CD4-positive, alpha-beta T cell treated with Interleukin-6 for 4 hours (primary cell): ENCODE measurements around the gene WDR46.

Experiments
- DNase-seq: peaks from one replicate; pipeline ENCODE4 v3.0.0-alpha.2; 2020; ENCODE audit warnings: mixed read lengths

The WDR46 gene

GRCh38 chr6:33259032-33259431 lies 30.0 kb downstream of the WDR46 start:
- no peak for DNase-seq

GRCh38 chr6:33254591-33254990 lies 34.4 kb downstream of the WDR46 start:
- DNase-seq = no peak

GRCh38 chr6:33252759-33253158 lies 36.3 kb downstream of the WDR46 start:
- DNase-seq = no peak

- DNase-seq = no peak
Observed at GRCh38 chr6:33251395-33252012, 37.5 kb downstream of the WDR46 start.

GRCh38 chr6:33250731-33251130 lies 38.3 kb downstream of the WDR46 start:
- DNase-seq = no peak

GRCh38 chr6:33249732-33250630 lies 39.1 kb downstream of the WDR46 start:
- no peak for DNase-seq

GRCh38 chr6:33248932-33249731 lies 39.9 kb downstream of the WDR46 start:
- peak; percentile 98 for DNase-seq

- DNase-seq = no peak
Observed at GRCh38 chr6:33248643-33248931, 40.5 kb downstream of the WDR46 start.

GRCh38 chr6:33247977-33248642 lies 40.9 kb downstream of the WDR46 start:
- peak; percentile 93 for DNase-seq

GRCh38 chr6:33243476-33243875 lies 45.6 kb downstream of the WDR46 start:
- DNase-seq = no peak

GRCh38 chr6:33241968-33242367 lies 47.1 kb downstream of the WDR46 start:
- DNase-seq = no peak

GRCh38 chr6:33237741-33238140 lies 51.3 kb downstream of the WDR46 start:
- DNase-seq = no peak

GRCh38 chr6:33236852-33237251 lies 52.2 kb downstream of the WDR46 start:
- DNase-seq = no peak

GRCh38 chr6:33236328-33236727 lies 52.7 kb downstream of the WDR46 start:
- no peak for DNase-seq

GRCh38 chr6:33235221-33235634 lies 53.8 kb downstream of the WDR46 start:
- DNase-seq = no peak
